HG02840 (cell line): ENCODE data around the gene RBM43.
"Not testable (repeated sequence)": the region's sequence is repeated elsewhere in the genome, so short reads cannot be mapped to it uniquely, and the experiment has no call there.

ENCODE experiments used
- ATAC-seq: cut with Tn5 transposase; IDR thresholded peaks from one replicate; pipeline ENCODE4 v1.9.1; 2021; ENCODE audit warnings: mild to moderate bottlenecking, moderate library complexity, moderate number of reproducible peaks; ENCODE audit not compliant: unreplicated experiment, low FRiP score

The RBM43 gene

DNA sequence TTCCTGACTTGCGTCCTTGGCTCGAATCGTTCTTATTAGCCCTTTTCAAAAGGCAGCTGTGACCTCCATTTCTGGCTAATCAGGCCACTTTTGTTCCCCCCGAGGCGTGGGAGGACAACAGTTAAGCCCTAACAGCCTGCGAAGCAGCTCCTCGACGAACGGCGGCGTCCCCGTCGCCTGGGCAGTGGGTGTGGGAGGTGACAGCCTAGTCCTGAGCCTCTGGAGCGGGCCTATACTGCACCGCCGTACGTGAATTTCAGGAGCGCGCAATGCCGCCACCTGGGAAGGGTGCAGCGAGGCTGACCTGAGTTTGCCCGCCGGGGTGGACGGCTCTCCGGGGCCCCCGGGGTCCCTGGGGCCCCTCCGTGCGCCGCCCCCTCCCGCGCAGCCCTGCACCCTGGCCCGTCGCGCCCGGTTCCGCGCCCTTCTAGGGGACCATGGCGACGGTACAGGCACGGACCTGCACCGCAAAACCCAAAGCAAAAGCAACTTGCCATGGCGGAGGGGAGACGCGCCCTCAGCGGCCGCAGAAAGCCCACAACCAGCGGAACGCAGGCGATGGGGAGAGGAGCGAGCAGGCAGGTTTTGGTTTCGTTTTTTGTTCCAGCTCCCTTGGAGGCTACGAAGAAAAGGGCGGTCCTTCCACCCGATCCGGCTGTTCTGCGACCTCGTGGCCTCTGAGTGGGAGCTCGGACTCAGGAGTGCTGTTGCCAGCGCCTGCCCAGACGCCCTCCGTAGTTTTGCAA lies at the start of gene RBM43:
Gene RBM43 (minus strand): TSS at position 633 of the 746 bp plus-strand sequence. CDS start 136 bp downstream, at position 497.
- ATAC-seq, result peak; percentile 91

DNA sequence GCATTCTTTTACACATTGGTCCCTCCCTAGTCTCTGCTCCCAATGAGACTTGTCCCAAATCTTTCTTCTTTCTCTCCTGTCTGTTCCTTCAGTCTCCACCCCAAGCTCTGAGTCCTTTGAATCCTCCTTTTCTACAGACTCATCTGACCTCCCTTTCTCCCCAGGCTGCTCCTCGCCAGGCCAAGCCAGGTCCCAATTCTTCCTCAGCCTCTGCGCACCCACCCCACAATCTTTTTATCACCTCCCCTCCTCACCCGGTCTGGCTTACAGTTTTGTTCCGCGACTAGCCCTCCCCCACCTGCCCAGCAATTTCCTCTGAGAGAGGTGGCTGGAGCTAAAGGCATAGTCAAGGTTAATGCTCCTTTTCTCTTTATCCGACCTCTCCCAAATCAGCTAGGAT lies 48.6 kb upstream of the RBM43 start:
- not testable (repeated sequence) for ATAC-seq

DNA sequence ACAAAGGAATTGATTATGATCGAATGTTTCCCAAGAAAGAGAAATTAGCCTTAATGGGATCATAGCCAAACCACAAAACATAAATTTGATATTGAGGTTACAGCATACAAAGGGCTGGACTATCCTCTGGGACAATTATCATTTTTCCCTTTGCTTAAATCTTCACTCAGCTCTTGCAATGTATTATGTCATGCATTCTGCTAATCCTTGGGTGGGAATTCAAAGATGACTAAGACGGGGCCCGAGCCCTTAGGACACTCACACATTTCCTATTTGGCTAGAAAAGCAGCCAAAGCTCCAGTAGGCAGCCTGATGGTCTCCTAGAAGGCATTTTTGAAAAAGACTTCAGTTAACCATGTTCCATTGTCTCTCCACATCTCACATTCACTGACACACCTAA lies 45.0 kb upstream of the RBM43 start:
- no peak for ATAC-seq

DNA sequence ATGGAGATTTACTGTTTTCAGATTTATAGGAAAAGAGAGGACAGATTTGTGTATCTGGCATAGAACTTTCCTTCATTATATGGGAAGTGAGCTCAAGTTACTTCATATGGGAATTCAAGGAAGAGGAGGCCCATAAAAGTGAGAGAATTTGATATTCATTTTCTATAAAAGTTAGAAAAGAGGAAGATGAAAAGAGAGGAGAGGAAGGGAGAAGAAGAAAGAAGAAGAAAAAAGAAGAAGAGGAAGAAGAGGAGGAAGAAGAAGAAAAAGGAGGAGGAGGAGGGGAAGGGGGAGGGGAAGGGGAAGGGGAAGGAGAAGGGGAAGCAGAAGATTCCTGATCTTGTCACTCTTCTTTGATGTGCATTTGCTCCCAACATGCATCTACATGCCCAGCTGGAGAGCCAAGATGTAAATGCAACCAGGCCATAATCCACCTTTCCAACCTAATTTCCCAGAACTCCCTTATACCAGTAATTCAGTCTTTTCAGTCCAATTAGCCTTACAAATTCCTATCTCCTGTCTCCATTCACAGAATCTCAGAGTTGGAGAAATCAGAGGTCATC lies 43.5 kb upstream of the RBM43 start:
- no peak for ATAC-seq

DNA sequence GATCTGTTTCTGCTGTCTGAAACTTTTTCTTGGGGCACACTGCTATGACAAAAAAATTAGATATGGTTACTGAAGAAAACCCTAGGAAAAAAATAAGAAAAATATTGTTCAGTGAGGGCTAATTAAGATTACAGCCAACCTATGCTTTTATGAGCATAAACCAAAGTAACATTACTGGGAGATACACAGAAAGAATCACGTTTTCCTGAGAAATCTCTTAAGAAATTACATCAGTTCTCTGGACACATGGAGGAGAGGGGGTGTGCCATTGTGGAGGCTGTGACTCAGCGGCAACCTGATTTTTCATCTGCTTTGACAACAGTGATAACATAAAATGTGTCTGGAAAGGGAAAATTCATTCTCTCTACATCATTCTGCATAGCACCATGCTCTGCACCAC lies 41.2 kb upstream of the RBM43 start:
- no peak for ATAC-seq

DNA sequence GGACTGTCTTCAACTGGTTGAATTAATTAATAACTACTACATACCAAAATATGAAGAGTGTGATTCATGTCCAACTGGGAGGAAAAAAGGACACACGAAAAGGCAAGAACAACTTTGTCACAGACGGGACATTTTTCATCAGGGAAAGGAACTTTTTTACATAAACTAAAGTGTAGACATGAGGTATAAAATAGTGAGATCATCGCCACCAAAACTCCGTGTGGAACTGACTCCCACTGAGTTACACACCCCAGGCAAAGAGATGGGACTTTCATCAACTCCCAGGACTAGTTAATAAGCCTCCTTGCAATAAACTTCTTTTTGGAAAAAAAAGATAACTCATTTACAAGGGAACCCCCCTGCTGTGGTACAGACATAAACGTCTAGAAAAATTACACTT lies 40.7 kb upstream of the RBM43 start:
- no peak for ATAC-seq

DNA sequence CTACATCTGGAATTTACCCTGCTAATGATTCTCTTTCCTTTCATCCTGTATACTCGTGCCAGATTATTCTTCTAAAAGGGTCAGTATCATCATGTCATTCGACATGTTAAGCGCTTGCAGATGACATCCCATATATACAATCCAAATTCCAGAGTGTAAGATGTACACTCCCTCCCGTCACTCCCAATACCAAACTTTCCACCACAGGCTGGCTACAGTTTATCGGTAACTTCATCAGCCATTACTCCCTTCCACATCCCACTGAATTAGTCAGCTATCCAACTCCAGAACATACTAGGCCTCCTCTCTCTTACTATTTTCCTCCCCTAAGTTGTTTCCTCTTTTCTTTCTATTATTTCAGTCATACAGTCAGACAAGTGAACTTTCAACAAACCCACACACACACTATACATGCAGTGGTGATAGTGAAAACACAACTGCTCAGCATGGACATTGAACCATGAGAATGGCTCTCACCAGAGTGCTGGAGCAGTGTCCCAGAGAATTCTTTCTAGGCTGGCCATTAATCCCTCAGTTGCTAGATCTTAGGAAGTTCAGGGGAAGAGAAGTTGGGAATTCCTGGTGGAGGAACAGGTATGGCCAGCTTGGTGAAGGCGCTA lies 38.4 kb upstream of the RBM43 start:
- no peak for ATAC-seq

DNA sequence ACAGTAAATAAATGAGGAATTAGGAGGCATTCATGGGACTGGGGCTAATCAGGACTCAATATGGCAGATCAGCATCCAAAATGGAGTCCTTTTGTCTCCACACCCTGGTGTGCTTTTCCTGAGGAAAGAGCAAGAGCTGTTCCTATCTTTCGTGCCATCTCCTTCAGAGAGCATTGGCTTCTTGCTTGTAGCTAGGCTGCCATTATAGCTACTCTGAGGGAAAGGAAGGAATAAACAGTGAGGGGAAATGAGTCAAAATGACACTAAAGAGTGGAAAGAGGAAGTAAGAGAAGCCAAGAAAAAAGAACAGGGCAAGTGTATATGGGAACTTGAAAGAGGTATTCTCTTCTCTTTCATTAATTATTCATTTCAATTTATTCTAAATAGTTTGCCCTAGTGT lies 36.2 kb upstream of the RBM43 start:
- peak; percentile 96 for ATAC-seq

DNA sequence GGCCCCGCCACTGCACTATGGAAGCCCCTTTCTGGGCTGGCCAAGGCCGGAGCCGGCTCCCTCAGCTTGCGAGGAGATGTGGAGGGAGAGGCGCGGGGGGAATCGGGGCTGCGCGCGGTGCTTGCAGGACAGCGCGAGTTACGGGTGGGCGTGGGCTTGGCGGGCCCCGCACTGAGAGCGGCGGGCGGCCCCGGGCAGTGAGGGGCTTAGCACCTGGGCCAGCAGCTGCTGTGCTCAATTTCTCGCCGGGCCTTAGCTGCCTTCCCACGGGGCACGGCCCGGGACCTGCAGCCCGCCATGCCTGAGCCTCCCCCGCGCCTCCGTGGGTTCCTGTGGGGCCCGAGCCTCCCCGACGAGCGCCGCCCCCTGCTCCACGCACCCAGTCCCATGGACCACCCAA lies 34.3 kb upstream of the RBM43 start:
- ATAC-seq, result not testable (repeated sequence)

DNA sequence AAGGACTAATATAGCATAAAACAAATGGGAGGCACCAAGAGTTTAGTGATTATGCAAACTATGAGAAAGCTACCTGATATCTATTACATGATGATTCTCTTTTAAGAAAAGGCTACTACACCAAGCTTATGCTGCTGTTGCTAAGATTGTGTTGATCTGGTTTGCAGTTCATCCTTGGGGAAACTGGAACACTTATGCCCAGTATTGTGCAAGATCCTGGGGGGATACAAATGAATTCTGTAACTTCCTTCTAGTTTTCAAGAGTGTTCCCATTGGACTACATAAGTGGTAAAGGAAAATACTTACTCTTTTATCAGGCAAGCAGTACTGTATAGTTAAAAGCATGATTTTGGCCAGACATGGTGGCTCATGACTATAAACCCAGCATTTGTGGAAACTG lies 30.9 kb upstream of the RBM43 start:
- no peak for ATAC-seq

DNA sequence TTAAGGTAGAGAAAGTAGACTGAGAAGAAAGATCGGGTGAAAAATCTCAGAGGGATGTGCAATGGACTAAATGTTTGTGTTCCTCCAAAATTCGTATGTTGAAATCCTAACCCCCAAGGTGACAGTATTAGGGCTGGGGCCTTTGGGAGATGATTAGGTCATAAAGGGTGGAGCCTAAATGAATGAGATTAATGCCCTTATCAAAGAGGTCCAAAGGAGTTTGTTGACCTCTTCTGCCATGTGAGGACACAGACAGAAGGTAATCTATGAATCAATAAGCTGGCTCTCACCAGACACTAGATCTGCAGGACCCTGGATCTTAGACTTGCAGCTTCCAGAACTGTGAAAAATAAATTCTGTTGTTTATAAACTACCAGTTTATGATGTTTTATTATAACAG lies 30.5 kb upstream of the RBM43 start:
- ATAC-seq, result no peak

DNA sequence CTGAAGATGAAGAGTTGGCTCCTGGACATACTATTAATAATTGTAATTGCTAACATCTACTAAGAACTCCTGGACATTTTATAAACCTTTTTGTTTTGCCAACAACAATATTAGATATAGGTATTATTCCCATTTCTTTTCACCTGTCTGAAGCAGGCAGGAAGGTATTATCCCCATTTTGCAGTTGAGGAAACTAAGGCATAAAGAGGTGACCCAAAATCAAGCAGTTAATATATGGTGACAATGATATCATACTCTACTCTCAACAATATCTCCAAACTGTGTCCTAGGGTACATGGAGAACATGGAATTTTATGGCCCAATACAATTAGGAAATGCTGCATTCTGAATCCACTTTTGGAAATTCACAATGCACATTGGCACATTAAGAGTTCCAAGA lies 29.6 kb upstream of the RBM43 start:
- no peak for ATAC-seq

DNA sequence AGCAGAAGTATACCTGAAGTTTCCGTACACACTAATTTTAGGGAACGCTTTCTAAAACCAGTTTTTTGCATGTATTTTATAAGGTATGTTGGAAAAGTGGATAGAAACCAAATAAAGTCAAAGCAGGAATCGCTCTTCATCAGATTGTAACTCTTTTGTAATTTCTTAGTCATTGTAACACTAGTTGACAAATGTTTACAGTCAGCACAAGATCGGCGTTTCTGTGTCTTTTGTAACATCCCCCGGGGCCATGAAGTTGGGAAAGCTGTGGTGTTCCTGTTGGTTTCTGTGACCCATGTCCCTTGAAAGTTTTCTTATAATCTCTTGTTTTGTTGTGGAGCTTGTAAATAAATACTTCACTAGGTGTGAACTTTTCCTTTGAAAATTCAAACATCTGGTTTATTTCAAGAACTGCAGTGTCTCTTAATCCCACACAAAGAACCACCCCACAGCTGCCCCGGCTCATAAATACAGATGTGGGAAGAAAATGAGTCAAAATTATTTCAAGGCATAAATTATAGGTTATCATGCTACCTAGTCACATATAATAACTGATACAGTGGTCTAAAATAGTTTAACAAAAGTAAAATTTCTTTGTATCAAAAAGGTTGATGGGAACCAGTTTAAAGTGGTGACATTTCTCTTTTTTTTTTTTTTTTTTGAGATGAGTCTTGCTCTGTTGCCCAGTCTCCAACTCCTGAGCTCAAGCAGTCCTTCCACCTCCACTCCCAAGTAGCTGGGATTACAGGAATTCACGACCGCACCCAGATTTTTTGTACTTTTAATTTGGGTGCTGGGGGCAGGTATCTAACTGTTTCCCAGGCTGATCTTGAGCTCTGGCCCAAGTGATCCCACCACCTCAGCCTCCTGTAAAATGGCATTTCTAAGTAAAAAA lies 28.6 kb upstream of the RBM43 start:
- peak; percentile 21 for ATAC-seq

DNA sequence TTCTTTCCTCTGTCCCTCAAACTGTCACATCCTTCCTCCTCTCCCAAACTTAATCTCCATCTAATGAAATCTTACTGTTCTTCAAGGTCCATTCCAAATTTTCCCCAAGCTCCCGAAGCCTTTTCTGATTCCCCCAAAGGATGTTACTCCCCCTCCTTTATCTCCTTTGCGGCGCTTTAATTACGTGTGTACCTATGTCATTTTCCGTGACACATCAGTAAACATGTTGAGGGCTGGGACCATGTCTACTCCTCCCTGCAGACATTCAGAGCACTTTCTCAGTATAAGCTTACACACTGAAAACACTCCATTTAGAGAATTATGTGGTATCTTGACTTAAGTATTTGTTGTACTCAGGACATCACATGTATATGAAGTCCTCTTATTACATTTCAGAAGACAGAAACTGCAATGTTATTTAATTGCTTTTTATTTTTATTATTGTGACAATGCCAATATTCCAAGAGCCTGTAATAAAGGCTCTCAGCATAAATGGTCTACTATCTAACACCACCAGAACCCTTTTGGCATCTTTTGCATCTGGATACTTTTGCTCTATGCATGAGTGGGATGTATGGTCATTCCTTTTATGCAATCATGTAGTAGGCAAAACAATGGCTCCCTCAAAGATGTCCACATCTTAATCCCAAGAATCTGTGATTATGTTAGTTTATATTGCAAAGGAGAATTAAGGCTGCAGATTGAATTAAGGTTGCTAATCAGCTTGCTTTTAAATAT lies 26.0 kb upstream of the RBM43 start:
- ATAC-seq, result no peak

DNA sequence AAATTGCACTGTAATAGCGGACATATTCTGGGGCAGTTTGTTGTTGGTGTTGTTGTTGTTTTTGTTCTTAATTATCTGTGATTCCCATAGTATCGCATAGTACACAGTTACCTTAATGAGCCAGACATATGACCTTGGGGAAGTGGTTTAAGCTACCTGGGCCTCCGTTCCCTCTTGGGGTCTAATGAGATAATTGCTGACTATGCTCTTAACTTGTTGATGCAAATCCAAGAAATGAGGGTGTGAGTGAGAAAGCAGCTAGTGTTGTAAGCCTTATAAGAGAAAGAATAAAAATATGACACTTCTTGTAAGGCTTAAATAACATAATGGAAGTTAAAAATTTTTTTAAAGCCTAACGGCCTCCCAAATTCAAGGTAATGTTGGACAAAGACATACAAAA lies 20.7 kb upstream of the RBM43 start:
- ATAC-seq, result no peak

DNA sequence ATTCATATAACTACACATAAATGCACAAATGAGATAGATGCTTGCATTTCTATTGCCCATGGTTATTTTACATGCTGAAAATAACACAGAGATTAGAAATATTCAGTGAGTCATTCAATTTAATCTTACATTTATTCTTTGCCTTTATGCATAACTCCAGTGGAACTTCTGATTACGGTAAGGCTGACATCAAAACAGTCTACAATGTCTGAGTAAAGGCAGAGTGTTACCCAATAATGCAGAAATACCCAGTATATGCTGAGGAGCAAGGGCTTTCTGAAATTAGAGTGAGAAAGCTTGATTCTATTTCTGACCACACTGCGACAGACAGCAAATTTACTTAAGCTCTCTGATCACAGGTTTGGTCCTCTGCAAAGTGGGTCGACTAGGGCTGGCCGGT lies 18.6 kb upstream of the RBM43 start:
- no peak for ATAC-seq

DNA sequence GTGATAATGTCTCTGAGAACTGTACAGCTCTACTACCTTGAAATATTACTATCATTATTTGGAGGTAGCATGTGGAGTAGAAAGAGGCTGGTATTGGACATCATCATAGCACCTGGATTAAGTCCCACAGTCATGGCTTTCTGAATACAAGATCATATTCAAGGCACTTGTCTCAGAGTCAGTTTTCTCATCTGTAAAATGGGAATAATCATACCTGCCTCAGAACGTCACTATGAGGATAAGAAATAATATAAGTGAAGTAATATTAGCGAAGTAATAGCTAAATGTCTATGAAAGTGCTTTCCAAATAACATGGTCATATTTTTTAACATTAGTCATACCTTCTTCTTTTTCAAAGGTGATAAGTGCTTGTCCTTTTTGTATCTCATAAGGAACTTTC lies 16.8 kb upstream of the RBM43 start:
- ATAC-seq, result no peak

DNA sequence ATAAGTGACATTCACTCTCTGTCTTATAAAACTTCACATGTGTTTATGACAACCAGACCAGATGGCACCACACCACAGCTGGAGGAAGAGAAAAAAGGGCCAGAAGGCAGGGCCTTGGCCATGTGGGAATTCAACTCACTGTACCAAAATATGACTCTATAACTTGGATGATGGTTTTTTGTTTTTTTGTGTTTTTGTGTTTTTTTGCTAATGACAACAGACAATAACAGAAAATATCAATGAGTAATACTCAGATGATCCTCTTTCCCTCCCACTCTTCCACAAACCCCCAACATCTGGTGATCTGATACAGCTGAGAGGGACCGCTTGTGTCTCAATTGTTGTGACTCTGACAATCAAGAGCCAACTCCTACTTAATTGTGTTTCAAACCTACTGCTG lies 15.4 kb upstream of the RBM43 start:
- no peak for ATAC-seq

DNA sequence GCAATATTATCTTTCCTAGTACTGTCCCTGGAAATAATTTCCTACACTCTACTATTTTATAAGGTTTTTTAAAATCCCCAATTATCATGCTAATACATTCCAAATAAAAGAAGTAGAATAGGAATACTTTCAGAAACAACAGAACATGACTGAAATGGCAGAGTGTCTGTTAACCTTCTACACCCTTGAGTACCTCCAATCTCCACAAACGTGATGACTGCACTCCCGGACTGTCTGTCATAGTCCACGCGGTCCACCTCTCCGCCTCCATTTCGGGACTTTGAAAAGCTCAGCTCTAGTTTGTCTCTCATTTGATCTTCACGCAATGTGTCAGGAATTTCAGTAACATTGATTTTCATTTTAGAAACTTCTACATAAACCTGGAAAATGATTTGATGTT lies 13.6 kb upstream of the RBM43 start:
- ATAC-seq, result no peak

DNA sequence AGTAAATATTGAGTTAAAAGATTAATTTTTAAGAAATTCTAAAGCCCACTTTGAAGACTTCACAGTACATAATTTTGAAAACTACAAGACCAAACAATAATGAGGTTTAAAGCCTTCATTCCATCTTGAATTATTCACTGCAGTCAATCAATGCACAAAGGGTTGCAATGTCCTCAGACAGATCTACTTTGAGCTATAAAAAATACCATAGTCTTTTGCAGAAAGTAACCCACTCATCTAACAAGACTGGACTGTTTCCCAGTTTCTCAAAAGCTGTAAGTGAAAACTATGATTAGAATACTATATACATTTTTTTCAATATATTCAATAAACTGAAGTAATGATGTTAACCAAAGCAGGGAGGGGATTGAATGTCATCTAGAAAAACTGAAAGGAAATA lies 10.2 kb upstream of the RBM43 start:
- no peak for ATAC-seq
